ENCODE data around the gene PUS3.
"Not testable (repeated sequence)": the region's sequence is repeated elsewhere in the genome, so short reads cannot be mapped to it uniquely, and the experiment has no call there.

Gene PUS3

GRCh38 chr11:125857670-125858069 is 45.3 kb downstream of the PUS3 start:
- not testable (repeated sequence) for DNase-seq

- no peak for DNase-seq
These were observed 56.8 kb downstream of the PUS3 start for GRCh38 chr11:125846188-125846587.

Measured in NCI-H1048 (cell line).